Measurements from ENCODE around the gene PRR14L.
"Not testable (repeated sequence)": the region's sequence is repeated elsewhere in the genome, so short reads cannot be mapped to it uniquely, and the experiment has no call there.

DNA sequence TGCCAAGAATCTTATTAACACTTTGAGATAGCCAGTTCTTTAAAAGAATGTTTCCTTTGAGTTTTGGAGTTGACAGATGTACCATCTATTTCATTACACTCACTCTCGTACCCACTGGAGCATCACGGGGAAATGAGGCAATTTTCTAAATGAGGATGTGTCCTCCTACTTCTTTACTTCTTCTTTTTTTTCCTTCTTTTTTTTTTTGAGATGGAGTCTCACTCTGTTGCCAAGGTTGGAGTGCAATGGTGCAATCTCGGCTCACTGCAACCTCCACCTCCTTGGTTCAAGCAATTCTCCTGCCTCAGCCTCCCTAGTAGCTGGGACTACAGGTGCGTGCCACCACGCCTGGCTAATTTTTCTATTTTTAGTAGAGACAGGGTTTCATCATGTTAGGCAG lies 75.7 kb downstream of the PRR14L start:
- TF ChIP-seq EZH2 (IDR thresholded peaks at IDR 0.05; ENCODE audit: insufficient read depth, poor library complexity, severe bottlenecking); EZH2phosphoT487 (IDR thresholded peaks at IDR 0.05; ENCODE audit: insufficient read depth, low read depth): not testable (repeated sequence)

Data from GM23248 (cell line).